Measurements from ENCODE around the gene HOXA5.

- no peak for TF ChIP-seq POLR2A (IDR thresholded peaks at IDR 0.05; ENCODE audit: control extremely low read depth in 1 of 2, low read depth in 2 of 2, low read length in 2 of 2)
- no peak for TF ChIP-seq SIN3A (conservative IDR thresholded peaks at IDR 0.05 in 1 of 2, IDR thresholded peaks at IDR 0.05 in 1 of 2; ENCODE audit: low read depth in 1 of 2, low read length in 2 of 2)
- no peak for TF ChIP-seq TAF1 (IDR thresholded peaks at IDR 0.05; ENCODE audit: low read depth, low read length)
- TF ChIP-seq, protein P1, sequence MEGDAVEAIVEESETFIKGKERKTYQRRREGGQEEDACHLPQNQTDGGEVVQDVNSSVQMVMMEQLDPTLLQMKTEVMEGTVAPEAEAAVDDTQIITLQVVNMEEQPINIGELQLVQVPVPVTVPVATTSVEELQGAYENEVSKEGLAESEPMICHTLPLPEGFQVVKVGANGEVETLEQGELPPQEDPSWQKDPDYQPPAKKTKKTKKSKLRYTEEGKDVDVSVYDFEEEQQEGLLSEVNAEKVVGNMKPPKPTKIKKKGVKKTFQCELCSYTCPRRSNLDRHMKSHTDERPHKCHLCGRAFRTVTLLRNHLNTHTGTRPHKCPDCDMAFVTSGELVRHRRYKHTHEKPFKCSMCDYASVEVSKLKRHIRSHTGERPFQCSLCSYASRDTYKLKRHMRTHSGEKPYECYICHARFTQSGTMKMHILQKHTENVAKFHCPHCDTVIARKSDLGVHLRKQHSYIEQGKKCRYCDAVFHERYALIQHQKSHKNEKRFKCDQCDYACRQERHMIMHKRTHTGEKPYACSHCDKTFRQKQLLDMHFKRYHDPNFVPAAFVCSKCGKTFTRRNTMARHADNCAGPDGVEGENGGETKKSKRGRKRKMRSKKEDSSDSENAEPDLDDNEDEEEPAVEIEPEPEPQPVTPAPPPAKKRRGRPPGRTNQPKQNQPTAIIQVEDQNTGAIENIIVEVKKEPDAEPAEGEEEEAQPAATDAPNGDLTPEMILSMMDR (IDR thresholded peaks at IDR 0.05; ENCODE audit: control extremely low read depth in 1 of 3, insufficient read depth in 1 of 3, low read depth in 1 of 3, low read length in 3 of 3) = no peak
- no peak for TF ChIP-seq EZH2 (IDR thresholded peaks at IDR 0.05; ENCODE audit: low read depth, low read length, severe bottlenecking)
These were observed 50.1 kb downstream of the HOXA5 start for GRCh38 chr7:27093184-27093895.
